Esophagus squamous epithelium (tissue), 5 donors: ENCODE data around the gene CYP26B1. TPM values are rescaled to one million over a fixed set of nuclear protein-coding genes. Genes with fewer than 3 reads are reported as not detected.

Experiments used
- DNase-seq: peaks from one replicate; lab custom pipeline; 2025; lab: John Stamatoyannopoulos, UW
- H3K27ac ChIP-seq, 4 donors: fragments of 200-600 bp; sonication (generic); one replicate each; pipeline ENCODE4 v1.5.1; 2016 to 2019; ENCODE audit warnings: mild to moderate bottlenecking in 1 of 4
- H3K27me3 ChIP-seq, 4 donors: fragments of 200-600 bp; sonication (generic); 1 replicate in 3 of 4; 2 replicates in 1 of 4; pipeline versions ENCODE4 v1.5.1 to v1.6.0; 2017 to 2021; ENCODE audit warnings: antibody characterized with exemption in 1 of 4
- H3K36me3 ChIP-seq, 3 donors: fragments of 200-600 bp; sonication (generic); one replicate each; pipeline ENCODE4 v1.5.1; 2016 to 2019
- H3K4me1 ChIP-seq, 3 donors: fragments of 200-600 bp; sonication (generic); one replicate each; pipeline ENCODE4 v1.5.1; 2017 to 2019
- H3K4me3 ChIP-seq, 4 donors: fragments of 200-600 bp; sonication (generic); 1 replicate in 3 of 4; 2 replicates in 1 of 4; pipeline ENCODE4 v1.5.1; 2016 to 2019; ENCODE audit warnings: mild to moderate bottlenecking in 2 of 4, moderate library complexity in 1 of 4
- H3K9me3 ChIP-seq, 3 donors: fragments of 200-600 bp; sonication (generic); one replicate each; pipeline ENCODE4 v1.5.1; 2016 to 2019
- POLR2A ChIP-seq, 4 donors: fragments of 450-650 bp; IDR thresholded peaks; one replicate each; pipeline ENCODE4 v1.6.1; 2017; ENCODE audit warnings: antibody characterized with exemption in 4 of 4, mild to moderate bottlenecking in 4 of 4, moderate library complexity in 3 of 4
- WGBS, 2 donors: methylation state at CpG; one replicate each; pipeline ENCODE4 v1.1.5; 2018; 5-methylcytosine and 5-hydroxymethylcytosine counted together
- intact Hi-C: fragments of 100-400 bp; cut with DNase I; formaldehyde crosslinking; loops from one replicate; pipeline ENCODE4 v1.15.0; 2022
- total RNA-seq, 4 donors: library from RNA; depleted of rRNA; stranded (reverse); fragments of >200 nt; gene quantifications; one replicate each; pipeline ENCODE4 v1.1.0, GENCODE V29; 2016
- TF ChIP-seq, protein P1 (sequence below), 6 experiments: fragments of 450-650 bp in 4 of 6; fragments of 200-600 bp in 2 of 6; sonication (generic) in 2 of 6; IDR thresholded peaks; one replicate each; pipeline ENCODE4 v1.5.1; 2016 to 2019; ENCODE audit warnings: antibody characterized with exemption in 6 of 6, mild to moderate bottlenecking in 4 of 6, moderate library complexity in 4 of 6
- donor health status: DM: yes; HTN: yes; CAD: no.

CYP26B1 gene
- total RNA-seq, 4 donors from 2014 or later, result 0.62 to 6.7 (median 1.3) TPM

DNA sequence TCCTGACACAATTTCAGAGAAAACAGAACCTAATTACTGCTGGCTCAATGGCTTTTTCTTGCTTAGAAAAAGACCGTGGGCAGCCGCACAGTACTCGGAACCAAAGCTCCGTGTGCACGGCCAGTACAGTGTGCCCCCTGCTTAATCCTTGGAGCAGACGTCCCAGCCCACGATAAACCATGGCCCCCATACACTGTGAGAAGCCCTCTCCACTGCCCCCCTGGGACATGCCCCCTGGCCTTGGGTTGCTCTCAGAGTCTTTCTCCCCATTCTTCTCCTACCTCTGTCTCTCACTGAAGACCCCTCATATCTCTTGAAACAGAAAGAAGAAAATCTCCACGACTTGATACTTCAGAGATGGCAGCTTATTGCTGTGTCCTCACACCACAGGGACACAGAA lies 44.0 kb downstream of the CYP26B1 start:
- H3K9me3 ChIP-seq, result no peaks in the 10 kb centered on the region
- H3K36me3 ChIP-seq, result no peaks in the 10 kb centered on the region
- H3K27me3 ChIP-seq, result no peaks in the 10 kb centered on the region
- TF ChIP-seq POLR2A (IDR thresholded peaks at IDR 0.05), result no peak
- TF ChIP-seq, protein P1, sequence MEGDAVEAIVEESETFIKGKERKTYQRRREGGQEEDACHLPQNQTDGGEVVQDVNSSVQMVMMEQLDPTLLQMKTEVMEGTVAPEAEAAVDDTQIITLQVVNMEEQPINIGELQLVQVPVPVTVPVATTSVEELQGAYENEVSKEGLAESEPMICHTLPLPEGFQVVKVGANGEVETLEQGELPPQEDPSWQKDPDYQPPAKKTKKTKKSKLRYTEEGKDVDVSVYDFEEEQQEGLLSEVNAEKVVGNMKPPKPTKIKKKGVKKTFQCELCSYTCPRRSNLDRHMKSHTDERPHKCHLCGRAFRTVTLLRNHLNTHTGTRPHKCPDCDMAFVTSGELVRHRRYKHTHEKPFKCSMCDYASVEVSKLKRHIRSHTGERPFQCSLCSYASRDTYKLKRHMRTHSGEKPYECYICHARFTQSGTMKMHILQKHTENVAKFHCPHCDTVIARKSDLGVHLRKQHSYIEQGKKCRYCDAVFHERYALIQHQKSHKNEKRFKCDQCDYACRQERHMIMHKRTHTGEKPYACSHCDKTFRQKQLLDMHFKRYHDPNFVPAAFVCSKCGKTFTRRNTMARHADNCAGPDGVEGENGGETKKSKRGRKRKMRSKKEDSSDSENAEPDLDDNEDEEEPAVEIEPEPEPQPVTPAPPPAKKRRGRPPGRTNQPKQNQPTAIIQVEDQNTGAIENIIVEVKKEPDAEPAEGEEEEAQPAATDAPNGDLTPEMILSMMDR (IDR thresholded peaks at IDR 0.05), result no peak
- peaks cover 0 to 24% (median 3%) of the 10 kb centered on the region in 3 donors for H3K4me1 ChIP-seq
- H3K27ac ChIP-seq, result no peak overlapping the region
- WGBS, 2 donors, result 92 to 93% methylated on average over 5 to 8 of the region's 8 CpGs
- H3K4me3 ChIP-seq, result no peak overlapping the region
- intact Hi-C loops, result no loop called here
- no peak for DNase-seq

- Histone ChIP-seq H3K9me3 (no peaks in the 10 kb centered on the region), H3K27me3 (no peaks in the 10 kb centered on the region), H3K36me3 (no peaks in the 10 kb centered on the region), H3K4me3 (no peak overlapping the region), H3K27ac (no peak overlapping the region), H3K4me1 (peaks cover 0 to 18% (median 3%) of the 10 kb centered on the region in 3 donors)
- WGBS, 2 donors, result 68 to 80% methylated on average over 5 of the region's 5 CpGs
- intact Hi-C loops, result no loop called here
- DNase-seq, result no peak
- TF ChIP-seq POLR2A (IDR thresholded peaks at IDR 0.05), result no peak
- TF ChIP-seq, protein P1 (IDR thresholded peaks at IDR 0.05), result no peak
Observed at GRCh38 chr2:72103161-72103560, 44.5 kb downstream of the CYP26B1 start.

- Histone ChIP-seq H3K4me1 (no peaks in the 10 kb centered on the region), H3K4me3 (no peak overlapping the region), H3K27ac (no peak overlapping the region), H3K36me3 (no peaks in the 10 kb centered on the region), H3K27me3 (no peaks in the 10 kb centered on the region), H3K9me3 (no peaks in the 10 kb centered on the region)
- TF ChIP-seq, protein P1 (IDR thresholded peaks at IDR 0.05), result no peak
- TF ChIP-seq POLR2A (IDR thresholded peaks at IDR 0.05), result no peak
- intact Hi-C loops, result no loop called here
- no peak for DNase-seq
- WGBS, 2 donors, result 76 to 84% methylated on average over 5 to 6 of the region's 6 CpGs
Observed at GRCh38 chr2:72098935-72099334, 48.7 kb downstream of the CYP26B1 start.

DNA sequence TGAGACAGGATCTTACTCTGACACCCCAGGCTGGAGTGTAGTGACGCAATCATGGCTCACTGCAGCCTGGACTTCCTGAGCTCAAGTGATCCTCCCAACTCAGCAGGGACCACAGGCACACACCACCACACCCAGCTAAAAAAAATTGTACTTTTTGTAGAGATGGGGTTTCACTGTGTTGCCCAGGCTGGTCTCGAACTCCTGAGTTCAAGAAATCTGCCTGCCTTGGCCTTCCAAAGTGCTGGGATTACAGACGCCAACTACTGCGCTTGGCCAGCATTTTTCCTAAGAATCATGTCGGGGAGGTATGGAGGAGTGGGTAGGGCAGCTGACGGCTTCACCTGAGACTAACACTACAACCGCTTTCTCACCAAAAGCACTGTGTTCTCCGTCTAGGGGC lies 50.4 kb downstream of the CYP26B1 start:
- Histone ChIP-seq H3K36me3 (no peaks in the 10 kb centered on the region), H3K4me1 (peaks cover 0 to 4% (median 0%) of the 10 kb centered on the region in 3 donors), H3K27ac (no peak overlapping the region), H3K4me3 (no peak overlapping the region), H3K9me3 (no peaks in the 10 kb centered on the region), H3K27me3 (no peaks in the 10 kb centered on the region)
- TF ChIP-seq, protein P1 (IDR thresholded peaks at IDR 0.05), result no peak
- no peak for TF ChIP-seq POLR2A (IDR thresholded peaks at IDR 0.05)
- intact Hi-C loops, result no loop called here
- 91 to 94% methylated on average over 6 to 8 of the region's 8 CpGs for WGBS, 2 donors
- DNase-seq, result no peak

DNA sequence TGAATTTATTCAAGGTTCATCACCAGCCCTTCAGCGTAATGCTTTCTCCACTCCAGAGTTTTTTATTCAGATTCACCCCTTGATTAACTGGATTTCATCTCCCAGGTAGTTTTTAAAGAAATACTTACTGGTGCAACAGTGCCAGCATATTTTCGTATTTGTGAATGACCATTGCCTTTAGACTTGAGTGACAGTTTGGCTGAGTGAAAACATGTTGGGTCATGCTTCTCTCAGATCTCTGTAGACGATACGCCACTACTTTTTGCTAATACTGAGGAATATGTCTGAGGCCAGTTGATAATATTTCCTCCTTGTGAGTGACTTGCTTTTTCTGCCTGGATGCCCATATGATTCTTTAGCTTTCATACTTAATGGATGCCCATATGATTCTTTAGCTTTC lies 51.5 kb downstream of the CYP26B1 start:
- Histone ChIP-seq H3K9me3 (no peaks in the 10 kb centered on the region), H3K36me3 (no peaks in the 10 kb centered on the region), H3K4me3 (no peak overlapping the region), H3K4me1 (peaks cover 0 to 6% (median 0%) of the 10 kb centered on the region in 3 donors), H3K27me3 (no peaks in the 10 kb centered on the region), H3K27ac (no peak overlapping the region)
- TF ChIP-seq POLR2A (IDR thresholded peaks at IDR 0.05), result no peak
- TF ChIP-seq, protein P1 (IDR thresholded peaks at IDR 0.05), result no peak
- intact Hi-C loops, result no loop called here
- 61 to 66% methylated on average over 4 of the region's 4 CpGs for WGBS, 2 donors
- no peak for DNase-seq
